GM23248 (cell line): ENCODE measurements around the gene TMEM219.

Source experiments
- EZH2 ChIP-seq: fragments of 200-600 bp; sonication (generic); IDR thresholded peaks from 2 replicates; pipeline ENCODE4 v1.6.1; 2018; ENCODE audit warnings: antibody characterized with exemption, mild to moderate bottlenecking; ENCODE audit not compliant: insufficient read depth, poor library complexity, severe bottlenecking
- EZH2phosphoT487 ChIP-seq: fragments of 200-600 bp; sonication (generic); IDR thresholded peaks from 2 replicates; pipeline ENCODE4 v1.6.1; 2018; ENCODE audit warnings: antibody characterized with exemption, moderate library complexity, mild to moderate bottlenecking, low read depth; ENCODE audit not compliant: insufficient read depth

DNA sequence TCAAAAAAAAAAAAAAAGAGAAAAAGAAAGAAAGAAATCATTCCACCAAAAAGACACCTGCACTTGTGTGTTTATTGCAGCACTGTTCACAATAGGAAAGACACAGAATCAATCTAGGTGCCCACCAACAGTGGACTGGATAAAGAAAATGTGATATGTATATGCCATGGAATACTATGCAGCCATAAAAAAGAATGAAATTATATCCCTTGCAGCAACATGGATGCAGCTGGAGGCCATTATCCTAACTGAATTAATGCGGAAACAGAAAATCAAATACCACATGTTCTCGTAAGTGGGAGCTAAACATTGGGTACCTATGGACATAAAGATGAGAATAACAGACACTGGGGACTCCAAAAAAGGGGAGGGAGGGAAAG lies 55.4 kb downstream of the TMEM219 start:
- TF ChIP-seq EZH2 (no peak), EZH2phosphoT487 (no peak)
